Stimulated activated CD4-positive, alpha-beta T cell treated with anti-CD3 and anti-CD28 coated beads, Interleukin-4, amount 100 ng/mL, for 1 hour (primary cell): Measurements from ENCODE around the gene PITPNM3.

Source experiments
- DNase-seq: peaks from one replicate; pipeline ENCODE4 v3.0.0-alpha.2; 2020

PITPNM3 gene

DNA sequence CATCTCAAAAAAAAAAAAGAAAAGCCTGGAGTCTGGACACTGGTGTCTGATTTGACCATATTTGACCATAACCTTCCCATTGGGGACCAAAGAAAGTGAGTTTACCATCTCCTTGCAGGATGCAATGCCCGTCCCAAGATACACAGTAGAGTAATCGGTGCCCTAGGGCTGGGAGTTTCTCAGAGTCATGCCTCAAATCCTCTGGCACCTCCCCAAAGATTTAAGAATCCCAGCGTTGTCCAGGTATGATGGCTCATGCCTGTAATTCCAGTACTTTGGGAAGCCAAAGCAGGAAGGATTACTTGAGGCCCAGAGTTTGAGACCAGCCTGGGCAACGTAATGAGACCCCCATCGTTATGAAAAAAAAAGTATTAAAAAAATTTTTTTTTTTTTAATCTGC lies 5.0 kb downstream of the PITPNM3 start:
- DNase-seq = no peak

DNA sequence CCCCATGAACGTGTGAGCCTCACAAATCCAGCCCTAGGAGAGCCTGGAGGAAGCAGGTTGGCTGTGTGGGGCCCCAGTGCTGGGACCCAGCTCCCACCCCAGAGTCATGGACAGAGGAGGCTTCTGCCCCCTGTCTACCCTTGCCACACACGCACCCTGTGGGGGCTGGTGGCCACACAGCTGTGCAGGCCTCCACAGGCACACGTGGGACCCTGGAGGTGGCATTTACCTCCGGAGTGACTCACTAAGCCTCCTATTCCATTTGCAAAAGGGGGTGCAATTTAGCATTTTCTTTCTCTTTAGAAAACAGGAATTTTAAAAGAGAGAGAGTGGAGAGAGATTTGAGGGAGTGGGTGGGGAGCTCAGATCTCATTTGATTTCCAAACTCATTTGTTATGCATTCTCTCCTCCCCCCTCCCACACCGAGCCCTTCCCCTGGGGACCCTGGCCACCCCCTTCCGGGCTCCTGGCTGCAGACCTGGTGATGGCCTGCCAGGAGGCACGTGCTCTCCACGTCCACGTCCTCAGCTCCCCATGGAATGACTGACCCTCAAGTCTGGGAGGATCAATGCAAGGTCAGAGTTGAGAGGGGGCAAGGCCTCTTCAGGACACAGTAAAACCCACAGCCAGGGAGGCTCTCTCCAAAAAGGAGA lies 6.8 kb downstream of the PITPNM3 start:
- DNase-seq = no peak

DNA sequence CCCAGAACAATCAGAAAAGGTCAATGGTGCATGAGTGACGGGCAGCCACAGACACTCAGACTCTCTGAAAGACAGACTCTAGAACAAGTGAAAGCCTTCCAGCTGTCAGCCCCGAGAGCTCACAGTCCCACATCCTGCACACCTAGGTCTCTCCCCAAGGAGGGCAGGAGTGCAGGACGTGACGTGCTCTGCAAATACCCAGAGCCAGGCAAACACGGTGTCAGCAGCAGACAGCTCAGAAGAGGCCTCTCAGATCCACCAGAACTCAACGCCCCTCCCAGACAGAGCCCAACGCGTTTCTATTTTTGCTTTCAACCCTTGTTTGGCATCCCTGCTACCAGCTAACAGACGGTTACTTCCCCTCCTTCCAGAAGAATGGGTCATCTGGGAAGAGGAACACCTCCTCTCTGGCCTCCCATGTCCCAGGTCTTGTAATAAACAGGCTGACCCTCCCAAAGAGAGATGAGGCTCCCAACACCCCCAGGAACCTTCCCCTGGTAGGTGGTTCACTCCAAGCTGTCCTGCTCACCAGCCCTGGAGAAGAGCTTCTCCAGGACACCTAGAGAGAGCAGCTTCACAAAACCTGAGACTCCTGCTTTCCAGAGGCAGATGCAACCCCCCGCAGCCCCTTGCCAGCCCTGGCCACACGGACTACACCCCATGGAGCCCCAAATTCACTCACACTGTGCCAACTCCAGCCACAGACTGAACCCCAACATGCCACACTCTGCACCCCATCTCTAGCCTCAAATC lies 7.6 kb downstream of the PITPNM3 start:
- DNase-seq = no peak

DNA sequence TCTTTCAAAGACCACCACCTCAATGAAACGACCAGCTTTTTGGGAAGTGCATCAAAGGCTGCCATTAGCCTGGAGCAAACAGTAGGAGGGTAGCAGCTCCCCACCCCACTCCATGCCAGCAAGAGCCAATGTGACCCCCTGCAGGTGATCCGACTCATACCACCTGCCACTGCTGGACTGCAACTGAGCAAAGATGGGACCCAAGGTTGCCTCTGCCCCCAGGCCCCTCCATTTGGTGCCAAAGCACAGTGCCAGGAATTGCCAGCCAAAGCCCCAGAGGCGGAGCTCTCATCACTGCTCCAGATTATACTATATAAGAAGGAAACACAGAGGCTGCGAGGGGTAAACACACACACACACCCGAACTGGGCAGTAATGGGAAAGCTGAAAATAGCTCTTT lies 8.3 kb downstream of the PITPNM3 start:
- DNase-seq = no peak

DNA sequence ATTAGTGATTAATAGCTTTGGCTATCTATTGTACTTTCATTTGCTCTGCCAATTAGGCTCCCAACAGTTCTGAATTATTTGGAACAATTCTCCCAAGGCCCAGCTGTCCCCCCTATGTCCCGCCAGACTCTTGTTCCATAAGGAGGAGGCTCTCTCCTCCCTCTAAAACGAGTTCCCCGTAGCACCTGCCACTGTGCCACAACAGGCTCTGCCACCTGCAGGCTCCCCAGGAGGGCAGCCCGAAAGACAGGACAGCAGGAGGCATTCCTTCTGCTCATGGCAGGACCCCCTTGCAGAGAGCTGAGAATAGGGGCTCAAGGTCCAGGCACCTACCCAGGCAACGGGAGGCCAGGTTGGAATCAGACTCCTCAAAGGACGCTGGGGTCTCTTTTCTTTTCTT lies 9.0 kb downstream of the PITPNM3 start:
- DNase-seq = no peak

DNA sequence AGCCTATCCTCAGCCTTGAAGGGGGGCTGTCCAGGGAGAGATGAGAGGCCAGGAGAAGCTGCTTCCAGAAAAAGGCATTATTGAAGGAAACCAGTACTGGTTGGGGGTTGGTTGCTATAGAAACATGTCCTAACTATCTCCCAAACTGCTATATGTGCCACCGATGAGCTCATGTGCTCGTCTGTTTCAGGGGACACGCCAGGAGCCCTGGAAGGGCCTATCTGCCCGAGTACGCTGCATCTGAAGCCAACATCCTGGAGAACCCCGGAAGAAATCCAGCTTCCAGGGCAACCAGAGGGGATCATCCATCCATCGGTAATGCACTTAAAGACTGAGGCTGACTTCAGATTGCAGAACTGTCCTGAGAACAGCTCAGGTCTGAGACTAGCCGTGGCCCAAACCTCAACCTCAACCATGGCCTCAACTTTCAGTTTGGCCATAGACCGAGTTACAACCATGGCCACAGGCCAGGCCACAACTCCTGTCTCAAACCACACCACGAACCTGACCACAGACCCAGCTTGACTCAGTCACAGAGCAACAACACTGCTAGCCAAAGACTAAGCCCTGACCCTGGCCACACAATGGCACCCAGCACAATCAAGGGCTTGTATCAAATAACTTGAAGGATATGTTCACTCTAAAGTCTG lies 10.2 kb downstream of the PITPNM3 start:
- no peak for DNase-seq

DNA sequence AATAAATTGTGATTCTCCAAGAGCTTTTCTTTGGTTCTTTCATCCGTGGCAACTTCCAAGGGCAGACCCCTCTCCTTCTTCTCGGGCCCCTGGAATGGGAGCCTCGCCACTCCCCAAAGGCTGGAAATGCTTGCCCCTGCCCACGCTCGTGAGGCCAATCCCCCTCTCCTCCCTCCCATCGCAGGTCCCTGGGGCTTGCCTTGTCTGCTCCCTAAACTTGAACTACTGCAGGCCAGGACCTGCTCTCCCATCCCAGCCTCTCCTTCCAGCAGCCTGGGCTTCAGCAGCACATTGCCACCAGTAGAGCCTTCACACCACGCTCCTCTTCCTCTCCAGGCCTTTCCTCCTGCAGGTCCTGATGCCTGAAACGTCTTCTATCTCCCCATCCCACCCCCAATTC lies 11.1 kb downstream of the PITPNM3 start:
- no peak for DNase-seq

DNA sequence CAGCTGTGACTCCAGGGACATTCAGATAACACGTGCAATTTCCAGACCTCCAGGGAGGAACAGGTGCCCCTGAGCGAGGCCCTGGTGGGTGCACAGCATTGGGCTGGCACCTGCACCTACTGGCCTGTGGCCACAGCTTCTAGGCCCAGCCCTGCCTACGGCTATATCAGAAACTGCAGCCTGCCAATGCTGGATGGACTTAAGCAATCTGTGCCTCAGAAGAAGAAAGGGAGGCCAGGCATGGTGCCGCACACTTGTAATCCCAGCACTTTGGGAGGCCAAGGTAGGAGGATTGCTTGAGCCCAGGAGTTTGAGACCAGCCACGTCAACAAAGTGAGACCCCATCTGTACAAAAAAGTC lies 12.4 kb downstream of the PITPNM3 start:
- no peak for DNase-seq

DNA sequence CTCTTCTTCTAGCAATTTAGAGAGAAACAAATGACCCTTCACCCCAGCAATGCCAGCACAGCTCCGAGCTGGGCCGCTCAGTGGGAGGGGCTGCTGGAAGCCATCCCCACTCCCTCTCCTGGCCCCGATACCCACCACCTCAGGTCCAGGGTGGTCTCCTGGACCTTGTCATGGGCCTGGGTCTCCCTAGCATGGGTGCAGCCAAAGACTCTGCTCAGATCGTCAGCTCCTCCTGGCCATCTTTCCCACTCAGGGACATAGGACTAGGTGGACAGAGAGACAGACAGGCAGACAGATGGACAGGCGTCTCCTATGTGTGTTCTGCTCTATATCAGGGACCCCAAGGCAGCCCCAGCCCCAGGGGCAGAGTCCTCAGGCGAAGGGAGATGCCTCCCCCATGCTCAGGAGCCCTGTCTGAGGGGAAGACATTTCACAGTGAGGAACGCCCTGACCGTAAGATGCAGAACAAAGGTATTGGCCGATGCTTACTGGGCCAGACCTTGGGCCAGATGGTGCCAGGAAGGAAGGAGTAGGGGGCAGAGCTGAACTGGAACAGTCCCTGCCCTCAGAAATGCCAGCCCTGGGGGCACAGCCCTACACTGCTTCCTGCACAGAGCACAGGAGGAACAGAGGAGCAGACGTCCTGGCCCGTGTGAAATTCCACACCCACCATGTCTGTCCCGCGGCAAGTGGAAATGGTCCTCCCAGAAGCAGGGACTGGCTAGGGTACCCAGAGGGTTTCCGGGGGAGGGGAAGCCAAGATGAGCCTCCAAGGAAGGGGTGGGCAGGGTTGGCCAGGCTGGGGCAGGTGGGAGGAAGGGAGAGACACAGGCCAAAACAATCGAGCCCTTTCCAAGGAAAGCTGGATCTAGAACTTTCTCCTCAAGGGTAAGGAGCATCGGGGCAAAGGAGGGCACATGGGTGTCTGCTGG lies 13.0 kb downstream of the PITPNM3 start:
- no peak for DNase-seq

DNA sequence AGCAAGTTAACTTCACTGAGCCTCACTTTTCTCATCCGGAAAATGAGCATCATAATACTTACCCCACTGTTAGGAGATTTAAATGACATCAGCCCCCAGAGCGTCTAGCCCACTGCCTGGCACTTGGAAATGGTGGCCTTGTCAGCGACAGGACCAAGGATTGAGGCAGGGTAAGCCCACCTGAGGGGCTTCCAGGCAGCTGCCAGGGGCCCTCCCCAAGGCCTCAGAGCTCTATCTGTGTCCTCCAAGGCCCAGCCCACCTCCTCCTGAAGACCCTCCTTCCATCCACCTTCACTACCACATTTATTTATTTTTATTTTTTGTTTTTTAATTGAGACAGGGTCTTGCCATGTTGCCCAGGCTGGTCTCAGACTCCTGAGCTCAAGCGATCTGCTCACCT lies 13.8 kb downstream of the PITPNM3 start:
- no peak for DNase-seq

DNA sequence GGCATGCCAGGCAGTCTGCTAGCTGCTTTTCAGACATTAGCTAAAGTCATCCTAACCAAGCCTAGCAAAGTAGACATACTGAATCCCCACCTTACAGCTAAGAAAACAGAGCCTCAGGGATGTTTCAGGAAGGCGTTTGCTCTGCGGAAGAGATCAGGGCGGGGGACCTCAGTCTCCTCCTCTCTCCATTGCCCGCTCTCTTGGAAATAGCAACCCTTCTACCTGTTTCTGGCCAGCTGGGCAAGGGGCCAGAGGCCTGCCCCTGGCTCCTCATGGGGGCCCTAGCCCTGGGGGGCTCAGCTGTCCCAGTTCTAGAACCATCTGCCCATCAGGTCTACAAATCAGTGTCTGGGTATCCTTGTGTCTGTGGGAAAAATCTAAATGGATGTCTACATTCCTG lies 14.5 kb downstream of the PITPNM3 start:
- DNase-seq = no peak

DNA sequence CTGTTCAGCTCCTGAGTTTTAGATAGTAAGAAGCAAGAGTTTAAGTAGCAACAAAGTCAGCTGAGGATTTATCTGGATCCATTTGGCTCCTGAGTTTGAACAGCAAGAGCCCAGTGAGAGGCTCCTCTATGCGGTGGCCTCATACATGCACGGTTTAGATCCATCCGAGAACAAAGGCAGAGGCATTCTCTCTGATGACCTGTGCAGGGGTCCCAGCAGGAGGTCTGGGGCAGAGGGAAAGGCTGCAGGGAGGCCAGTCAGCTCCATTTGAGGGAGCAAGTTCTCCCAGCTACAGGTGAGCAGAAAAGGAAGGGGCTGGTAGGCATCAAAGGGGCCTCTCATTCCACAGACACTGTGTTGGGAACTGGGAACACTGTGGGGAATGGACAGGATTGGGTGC lies 16.5 kb downstream of the PITPNM3 start:
- no peak for DNase-seq

DNA sequence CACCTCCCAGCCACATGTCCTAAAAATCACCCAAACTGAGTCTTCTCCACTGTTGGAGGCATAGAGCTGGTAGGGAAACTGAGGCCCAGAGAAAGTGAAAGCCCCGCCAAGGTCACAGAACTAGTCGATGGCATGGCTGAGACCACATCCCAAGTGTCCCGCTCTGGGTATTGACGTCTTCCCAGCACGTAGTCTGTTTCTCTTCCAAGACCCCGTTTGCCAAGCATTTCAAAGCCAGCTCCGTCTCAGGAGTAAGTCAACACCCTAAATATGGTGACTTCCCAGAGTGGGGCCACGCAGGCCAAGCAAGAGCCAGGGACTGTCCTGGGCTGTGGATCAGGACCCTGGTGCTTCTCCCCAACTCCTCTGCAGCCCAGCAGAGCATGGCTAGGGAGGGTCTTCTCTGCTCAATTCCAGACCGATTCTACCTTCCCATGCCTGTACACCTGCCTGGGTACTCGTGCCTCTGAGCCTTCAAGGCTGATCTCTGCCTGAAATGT lies 19.7 kb downstream of the PITPNM3 start:
- DNase-seq = no peak

DNA sequence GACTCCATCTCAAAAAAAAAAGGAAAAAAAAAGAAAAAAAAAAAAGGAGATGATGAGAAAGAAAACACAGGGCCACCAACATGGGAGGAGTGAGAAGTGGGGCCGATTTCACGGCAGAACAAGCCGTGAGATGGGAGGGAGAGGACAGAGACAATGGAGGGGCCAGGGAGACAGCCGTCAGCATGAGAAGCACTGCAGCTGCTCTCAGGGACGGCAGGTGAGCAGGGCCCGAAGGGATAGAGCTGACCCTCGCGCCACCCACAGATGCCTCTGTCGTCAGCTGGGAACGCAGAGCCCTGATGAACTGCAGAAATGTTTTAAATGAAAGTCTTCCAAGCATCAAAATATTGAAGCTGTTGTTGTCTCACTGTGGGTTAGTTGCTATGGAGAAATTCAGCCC lies 20.3 kb downstream of the PITPNM3 start:
- no peak for DNase-seq

DNA sequence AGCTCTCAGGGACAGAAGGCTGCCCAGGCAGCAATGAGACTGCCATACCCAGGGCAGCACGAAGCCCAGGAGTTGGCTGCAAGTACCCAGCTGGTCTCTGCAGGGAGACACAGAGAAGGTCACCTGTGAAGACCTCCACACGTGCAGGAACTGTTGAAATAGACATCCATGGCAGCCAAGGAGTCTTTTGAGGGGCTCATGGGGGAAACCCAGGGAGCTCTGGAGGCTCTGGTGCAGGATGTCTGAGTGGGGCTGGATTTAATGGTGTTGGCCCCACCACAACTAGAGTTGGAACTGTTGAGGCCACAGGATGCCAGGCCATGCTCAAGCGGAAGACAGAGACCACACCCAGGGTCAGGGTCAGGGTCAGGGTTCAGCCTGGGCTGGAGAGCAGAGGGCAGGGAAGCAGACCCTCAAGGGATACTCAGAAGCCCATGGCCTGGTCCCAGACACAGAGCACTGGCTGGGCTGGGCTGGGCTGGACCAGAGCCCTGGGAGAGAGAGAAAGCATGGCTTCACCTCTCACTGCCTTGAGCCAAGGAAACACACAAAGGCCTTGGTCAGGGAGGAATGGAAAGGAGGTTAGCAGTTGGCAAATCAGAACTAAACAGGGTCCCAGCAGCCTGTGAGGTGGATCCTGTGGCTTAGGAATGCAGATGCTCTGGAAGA lies 21.4 kb downstream of the PITPNM3 start:
- no peak for DNase-seq

DNA sequence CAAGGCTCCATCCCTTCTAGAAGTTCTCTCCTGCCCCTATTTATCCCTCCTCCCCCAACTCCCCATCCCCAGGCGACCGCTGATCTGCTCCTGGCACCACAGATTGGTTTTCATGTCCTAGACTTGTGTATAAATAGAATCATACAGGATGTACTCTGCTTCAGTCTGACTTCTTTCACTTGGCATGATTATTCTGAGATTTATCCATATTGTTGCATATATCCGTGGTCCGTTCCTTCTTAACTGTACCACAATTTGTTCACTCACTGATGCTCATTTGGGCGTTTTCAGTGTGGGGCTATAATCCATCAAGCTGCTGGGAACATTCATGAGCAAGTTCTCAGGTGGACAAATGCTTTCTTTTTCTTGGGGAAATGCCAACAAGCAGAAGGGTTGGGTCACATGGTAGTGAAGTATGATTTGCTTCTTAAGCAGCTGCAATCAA lies 23.9 kb downstream of the PITPNM3 start:
- no peak for DNase-seq

DNA sequence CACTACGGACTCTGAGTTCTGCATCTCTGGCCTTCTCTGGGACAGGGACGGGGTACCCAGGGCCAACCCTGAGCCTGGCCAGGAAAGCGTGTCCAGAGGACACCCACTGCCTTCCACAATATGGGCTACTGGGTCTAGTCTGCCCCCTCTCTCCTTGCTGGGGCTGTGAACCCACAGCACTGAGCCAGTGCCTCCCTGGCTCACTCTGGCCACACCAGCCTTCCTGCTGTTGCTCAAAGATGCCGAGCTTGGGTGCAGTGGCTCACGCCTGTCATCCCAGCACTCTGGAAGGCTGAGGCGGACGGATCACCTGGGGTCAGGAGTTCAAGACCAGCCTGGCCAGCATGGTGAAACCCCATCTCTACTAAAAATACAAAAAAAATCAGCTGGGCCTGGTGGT lies 24.8 kb downstream of the PITPNM3 start:
- no peak for DNase-seq

DNA sequence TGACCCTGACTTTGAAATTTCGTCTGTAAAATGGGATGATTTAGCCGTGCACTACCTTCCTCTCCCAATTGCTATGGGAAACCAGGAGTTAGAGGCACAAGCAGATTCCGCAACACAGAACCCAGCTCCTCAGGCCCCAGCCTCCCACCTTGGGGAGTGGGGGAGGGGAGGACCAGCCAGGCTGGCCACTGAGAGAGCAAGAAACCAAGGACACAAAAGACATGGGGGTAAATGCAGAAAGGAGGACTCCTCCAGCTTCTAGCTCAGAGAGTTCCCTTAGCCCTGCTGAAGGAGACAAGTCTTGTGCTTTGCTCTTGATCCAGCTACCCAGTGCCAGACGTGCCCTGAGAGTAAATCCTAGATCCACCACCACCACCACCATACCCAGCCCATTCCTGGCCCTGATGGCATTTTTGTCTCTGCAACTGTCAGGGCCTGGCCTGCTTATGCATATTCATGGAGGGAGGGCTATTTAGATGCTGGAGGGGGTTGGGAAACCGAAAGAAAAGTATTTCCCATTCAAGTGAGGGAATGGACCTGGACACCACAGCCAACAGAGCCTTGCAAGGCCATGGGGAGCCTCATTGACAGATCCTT lies 25.9 kb downstream of the PITPNM3 start:
- no peak for DNase-seq

DNA sequence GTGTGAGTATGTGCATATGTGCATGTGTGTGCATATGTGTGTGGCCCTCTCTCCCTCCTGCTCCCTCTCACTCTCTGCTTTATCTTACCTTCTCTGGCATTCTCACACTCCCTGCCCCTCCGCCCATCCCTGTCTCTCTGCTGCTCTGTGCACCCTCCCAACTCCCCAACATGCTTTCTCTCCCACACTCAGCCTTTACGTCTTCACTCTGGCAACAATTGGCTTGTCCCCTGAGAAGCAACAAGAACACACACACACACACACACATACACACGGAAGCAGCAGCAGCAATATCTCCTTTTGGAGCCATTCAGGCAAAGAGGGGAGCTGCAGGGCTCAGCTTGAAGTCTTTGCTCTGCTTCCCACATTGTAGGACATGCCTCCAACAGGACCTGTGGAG lies 27.8 kb downstream of the PITPNM3 start:
- no peak for DNase-seq

DNA sequence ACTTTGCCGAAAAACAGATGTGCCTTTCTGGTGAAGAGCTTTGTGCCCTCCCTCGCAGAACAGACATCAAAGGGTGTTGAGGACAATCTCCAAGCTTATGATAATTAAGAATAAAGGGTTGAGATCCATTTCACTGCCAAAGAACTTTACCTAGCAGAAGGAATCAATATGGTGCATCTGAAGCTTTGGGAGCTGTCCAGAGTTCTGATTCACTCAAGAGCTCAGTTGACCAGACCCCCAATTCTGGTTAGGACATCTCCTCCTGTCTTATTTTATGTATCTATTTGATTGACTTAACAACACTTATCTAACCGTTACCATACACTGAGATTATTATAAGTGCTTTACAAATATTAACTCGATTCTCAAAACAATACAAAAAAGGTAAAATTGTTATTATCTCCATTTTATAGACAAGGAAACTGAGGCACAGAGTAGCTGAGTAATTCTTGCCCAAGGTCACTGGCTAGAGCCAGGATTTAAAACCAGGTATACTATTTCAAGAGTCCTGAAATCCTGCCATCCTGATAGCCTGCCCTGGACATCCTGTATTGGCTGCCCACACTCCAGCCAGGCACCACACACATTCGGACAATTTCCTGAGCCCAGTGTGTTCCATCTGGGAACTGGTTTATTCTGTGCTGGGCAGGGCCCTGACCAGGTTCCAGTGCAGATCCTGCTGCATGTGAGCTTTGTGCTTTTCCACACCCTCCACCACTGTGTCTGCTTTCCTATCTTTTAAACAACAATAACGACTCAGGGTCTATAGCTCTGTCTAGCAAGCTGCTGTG lies 29.8 kb downstream of the PITPNM3 start:
- no peak for DNase-seq

DNA sequence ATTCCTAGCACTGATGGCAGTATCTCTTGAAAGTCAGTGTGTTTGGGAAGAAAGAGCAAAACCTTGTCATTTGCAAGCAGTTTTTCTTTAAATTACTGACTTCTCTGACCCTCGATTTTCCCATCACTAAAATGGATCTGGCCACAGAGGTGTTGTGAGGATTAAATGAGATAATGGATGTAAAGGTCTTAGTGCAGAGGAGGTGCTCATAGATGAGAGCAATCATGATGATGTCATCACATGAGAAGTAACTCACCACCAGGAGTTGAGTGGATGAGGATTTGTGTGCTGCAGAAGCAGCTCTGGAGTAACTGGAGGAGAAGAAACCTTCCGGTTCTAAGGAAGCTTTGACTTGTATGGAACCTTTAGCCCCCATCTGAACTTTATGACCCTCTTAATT lies 30.6 kb downstream of the PITPNM3 start:
- DNase-seq = no peak
